HG02973 (cell line): ENCODE results near the gene PRSS50.
"Not testable (repeated sequence)": the region's sequence is repeated elsewhere in the genome, so short reads cannot be mapped to it uniquely, and the experiment has no call there.

ENCODE experiments used
- ATAC-seq: cut with Tn5 transposase; IDR thresholded peaks from one replicate; pipeline ENCODE4 v1.9.1; 2021; ENCODE audit warnings: moderate library complexity; ENCODE audit not compliant: unreplicated experiment

PRSS50 gene

DNA sequence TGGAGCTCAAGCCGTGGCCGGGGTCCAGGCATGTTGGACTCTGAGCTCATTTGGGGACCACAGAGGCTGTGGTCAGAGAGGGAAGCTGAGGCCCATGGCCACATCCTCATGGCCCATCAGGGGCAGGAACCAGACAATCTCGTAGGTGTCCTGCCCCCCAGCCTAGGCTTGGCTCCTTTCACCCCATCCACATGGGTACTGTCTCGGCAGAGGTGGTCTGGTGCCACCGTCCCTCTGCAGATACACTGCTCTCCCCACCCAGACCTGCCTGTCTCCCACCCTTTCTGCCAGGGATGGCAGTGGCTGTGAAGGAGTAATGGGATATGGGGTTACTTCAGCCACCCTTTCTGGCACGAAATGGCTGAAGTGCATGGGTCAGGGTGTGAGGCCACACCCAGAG is 7.9 kb downstream of the PRSS50 start:
- ATAC-seq, result no peak

DNA sequence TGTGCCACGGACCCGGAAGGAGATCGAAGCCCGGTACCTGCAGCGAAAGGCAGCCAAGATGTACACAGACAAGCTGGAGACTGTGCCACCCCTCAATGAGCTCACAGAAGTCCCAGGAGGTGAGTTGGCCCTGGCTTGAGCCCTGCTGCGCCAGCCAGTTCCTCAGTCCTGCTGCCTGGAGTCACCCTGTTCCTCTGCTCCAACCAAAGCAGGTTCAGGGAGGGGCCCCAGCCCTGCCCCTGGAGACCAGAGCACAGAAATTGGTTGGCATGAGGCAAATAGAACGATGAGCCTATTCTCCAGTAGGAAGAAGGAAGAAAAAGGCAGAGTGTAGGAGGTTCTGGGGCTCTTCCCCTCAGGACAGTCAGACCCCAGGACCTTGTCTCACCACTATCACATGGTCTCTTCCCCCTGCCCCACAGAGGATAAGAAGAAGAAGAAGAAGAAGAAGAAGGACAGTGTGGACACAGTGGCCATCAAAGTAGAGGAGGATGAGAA is 8.5 kb downstream of the PRSS50 start:
- ATAC-seq, result no peak

- ATAC-seq, result no peak
Measured at GRCh38 chr3:46708401-46709156, 9.1 kb downstream of the PRSS50 start.

GRCh38 chr3:46707601-46708011 is 10.1 kb downstream of the PRSS50 start:
- no peak for ATAC-seq

DNA sequence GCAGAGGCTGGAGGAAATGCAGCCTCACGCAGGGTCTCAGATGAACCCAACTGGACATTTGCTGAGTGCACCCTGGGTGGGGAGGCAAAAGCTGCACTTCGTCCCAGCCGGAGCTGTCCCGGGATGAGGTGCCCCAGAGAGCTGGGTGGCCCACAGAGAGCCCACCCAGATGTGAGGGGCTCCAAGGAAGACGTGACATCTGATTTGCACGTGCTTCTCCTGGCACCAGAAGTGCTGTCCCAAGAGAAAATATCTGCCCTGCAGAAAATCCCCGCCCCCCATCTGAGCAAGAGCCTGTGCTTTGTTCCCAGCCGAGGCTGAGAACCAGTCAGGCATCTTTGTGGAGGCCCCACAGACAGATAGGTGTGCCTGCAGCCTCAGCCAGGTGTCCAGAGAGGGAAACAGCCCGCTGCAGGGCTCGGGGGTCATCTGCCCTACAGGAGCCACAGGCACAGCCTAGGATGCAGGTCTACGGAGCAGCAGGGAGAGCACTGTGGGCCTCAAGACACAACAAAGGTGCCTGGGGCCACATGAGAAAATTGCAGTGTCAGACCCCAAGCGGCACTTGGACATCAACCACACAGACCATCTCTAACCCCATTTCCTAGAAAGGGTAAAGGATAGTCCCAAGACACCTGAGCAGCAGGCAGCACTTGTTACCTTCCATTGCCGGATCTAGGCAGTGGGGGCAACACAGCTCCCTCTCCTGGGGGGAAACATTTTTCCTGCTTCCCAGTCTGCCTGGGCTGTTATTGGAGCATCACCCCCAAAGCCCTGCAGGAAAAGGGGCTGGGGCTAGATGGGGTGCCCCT is 10.7 kb downstream of the PRSS50 start:
- no peak for ATAC-seq

DNA sequence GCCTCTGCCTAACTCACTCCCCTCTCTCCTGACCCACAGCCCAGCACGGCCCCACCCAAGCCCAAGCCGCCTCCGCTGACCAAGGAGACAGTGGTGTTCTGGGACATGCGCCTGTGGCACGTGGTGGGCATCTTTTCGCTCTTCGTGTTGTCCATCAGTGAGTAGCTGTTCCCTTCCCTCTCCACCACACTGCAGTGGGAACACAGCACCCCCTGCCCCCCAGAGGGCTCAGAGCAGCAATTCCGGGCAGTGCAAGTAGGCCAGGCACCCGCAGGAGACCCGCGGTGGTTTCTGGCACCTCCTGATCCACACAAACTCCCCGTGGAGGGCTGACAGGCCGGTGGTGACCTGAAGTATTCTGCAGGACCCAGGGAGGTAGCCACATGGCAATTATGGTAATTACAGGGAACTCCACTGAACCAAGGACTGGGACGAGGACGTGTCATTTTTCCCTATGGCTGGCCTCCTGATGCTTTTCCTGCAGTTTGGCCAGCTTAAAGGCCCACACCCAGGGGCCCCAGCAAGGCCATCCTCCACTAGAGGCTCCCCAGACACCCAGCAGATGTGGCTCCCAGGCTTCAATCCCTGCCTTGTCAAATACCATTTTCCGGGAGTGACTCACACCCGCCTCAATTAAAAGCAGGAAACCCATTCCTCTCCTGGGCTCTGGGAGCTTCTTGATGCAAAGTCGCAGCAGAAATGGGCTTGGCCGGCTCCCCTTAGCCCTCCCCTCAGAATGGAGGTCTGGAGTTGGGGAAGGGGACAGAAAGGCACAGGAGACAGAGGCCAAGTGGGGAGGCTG is 11.7 kb downstream of the PRSS50 start:
- no peak for ATAC-seq

GRCh38 chr3:46705022-46705530 is 12.6 kb downstream of the PRSS50 start:
- no peak for ATAC-seq

- not testable (repeated sequence) for ATAC-seq
Measured at GRCh38 chr3:46704346-46704745, 13.3 kb downstream of the PRSS50 start.

- no peak for ATAC-seq
Measured at GRCh38 chr3:46703013-46703520, 14.6 kb downstream of the PRSS50 start.

GRCh38 chr3:46702246-46703012 is 15.2 kb downstream of the PRSS50 start:
- ATAC-seq, result no peak

- no peak for ATAC-seq
Measured at GRCh38 chr3:46701181-46701939, 16.3 kb downstream of the PRSS50 start, which contains the start of gene TMIE. Gene TMIE, plus strand, starts transcription at chr3:46701392. Its CDS starts 96 bp downstream, at chr3:46701488.

- ATAC-seq, result no peak
Measured at GRCh38 chr3:46700772-46701171, 16.9 kb downstream of the PRSS50 start.

DNA sequence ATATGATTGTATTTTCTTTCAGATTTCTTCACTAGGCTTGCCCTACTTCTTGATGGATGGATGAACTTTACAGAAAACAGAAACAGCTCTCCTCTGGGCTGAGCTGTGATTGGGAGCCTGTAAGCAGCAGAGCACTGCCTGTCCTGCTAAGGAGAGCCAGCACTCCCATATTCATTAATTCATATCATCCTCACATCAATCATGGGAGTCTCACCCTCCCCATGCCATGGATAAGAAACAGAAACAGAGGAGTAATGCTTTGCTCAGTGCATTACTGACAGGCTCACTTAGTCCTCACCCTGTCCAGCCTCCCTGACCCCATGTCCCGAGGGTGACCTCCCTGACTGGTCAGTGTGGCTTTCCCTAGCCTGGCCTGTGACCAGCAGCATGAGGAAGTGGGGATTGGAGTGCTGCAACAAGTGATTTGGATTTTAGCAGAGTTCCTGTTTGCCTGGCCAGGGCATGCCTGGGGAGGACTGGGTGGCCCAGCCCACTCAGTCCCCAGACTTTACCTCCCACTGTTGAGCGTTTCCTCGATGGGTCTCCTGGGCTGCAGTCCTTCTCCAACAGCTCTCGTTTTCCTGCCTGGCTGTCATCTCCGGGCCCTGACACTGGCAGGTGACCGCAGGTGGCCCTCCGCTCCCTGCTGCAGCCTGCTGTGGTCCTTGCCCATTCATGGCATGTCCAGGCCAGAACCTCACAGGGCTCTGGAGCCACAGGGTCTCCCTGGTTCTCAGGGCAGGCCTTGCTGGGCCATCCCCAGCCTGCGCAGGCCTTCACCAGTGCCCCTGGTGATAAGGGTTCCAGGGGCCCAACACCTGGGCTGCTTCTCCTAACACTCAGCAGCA is 17.8 kb downstream of the PRSS50 start:
- no peak for ATAC-seq

- no peak for ATAC-seq
Measured at GRCh38 chr3:46695962-46696894, 21.4 kb downstream of the PRSS50 start.

DNA sequence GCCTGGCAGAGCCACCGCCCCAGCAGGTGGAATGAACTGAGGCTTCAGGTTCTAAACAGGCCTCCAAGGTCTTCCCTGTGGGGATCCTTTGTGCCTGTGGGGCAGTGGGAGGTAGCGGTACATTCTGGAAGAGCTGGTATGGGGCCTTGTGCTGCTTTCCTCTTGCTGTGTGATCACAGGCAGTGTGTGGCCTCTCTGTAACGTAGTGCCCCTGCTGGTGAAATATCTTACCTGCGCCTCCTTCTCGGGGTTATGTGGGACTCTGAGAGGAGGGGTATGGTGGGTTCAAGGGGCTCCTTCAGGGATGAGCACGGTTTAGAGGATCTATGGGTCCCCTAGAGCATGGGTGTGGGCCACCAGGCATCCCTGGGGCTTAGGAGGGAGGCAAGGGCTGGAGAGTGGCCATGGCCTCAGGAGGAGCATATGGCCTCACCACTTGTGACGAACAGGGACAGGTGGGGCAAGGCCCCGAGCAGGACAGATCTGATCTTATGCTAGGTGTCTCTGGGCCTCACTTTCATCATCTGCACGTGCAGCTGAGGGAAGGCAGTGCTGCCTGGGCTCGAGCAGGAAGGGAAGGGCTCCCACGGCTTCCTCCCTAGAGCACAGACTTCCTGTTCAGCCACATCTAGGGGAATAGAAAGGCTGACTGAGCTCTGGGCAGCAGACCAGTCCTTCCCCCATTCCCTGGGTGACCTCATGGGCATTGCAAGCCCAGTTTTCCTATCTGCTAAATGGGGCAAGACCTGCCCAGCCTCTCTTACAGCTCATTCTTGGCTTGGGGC is 22.3 kb downstream of the PRSS50 start:
- ATAC-seq, result no peak

GRCh38 chr3:46694520-46694919 is 23.1 kb downstream of the PRSS50 start:
- ATAC-seq, result no peak

DNA sequence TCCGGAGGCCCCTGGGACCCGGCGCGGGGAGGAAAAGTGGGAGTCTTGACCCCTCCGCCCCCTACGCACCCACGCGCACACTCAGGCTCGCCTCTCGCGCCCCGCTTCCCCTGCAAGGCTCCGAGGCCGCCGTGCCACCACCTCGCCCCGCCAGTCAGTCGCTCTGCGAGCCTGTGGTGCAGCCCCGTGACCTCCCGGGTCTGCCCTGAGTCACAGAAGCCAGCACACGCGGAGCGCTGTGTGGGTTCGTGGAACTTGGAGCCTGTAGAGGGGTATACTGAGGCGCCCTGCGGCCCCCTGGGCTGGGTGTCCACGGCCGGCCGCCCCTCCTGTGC is 23.8 kb downstream of the PRSS50 start:
- ATAC-seq, result no peak
